Stimulated activated CD8-positive, alpha-beta memory T cell treated with anti-CD3 and anti-CD28 coated beads, Interleukin-12 subunit alpha, Interleukin-12 subunit beta, amount 100 ng/mL, for 1 hour (primary cell): ENCODE measurements around the gene CSNK1G3.

Source experiments
- DNase-seq: peaks from one replicate; pipeline ENCODE4 v3.0.0-alpha.2; 2020; ENCODE audit warnings: low read depth

The CSNK1G3 gene

GRCh38 chr5:123514615-123515355 is 2.8 kb downstream of the CSNK1G3 start:
- no peak for DNase-seq

- DNase-seq, result no peak
Observed at GRCh38 chr5:123515904-123516303, 3.9 kb downstream of the CSNK1G3 start.

DNA sequence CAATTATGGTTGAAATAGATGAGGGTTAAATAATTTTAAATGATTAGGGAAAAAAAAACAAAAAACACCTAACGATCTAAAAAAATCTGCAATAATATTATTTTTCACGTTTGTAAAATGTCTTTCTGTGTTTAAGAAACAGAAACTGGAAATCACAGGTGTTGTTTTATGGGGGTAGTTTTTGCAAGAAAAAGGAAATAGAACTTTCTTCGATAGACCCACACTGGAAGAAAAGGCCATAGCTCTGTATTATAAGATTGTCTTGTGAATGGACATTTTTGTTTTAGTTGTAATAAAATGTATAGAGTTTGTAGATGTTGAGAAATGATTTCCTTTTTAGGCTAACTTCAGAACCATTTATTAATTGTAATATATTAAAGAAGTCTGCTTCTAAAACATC is 5.5 kb downstream of the CSNK1G3 start:
- DNase-seq, result no peak

- DNase-seq, result no peak
Observed at GRCh38 chr5:123518111-123518510, 6.1 kb downstream of the CSNK1G3 start.

DNA sequence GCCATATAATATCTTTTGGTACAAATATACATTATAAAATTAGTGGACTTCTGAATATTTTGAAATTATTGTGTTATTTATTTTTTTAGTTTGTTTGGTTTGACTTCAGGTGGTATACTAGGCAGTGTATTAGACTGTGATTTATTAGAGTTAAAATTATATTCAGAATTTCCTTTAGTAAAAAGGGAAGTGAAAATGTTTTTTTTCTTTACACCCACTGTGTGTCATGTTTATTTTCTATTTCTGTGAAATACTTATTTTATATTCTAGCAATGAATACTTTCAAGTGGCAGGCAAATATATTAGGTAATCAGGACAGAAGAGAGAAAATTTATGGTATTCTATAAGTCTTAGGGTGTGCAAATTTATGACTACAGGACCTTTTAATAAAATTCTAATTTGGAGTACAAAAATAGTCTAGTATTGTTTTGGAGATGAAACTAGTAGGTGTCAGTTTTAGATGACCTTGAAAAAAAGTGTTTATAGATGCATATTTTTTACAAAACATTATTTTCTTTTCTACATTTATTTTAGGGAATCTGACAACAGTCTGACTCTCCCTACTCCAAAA is 8.8 kb downstream of the CSNK1G3 start:
- no peak for DNase-seq

- DNase-seq, result no peak
Observed at GRCh38 chr5:123524146-123524545, 12.2 kb downstream of the CSNK1G3 start.

DNA sequence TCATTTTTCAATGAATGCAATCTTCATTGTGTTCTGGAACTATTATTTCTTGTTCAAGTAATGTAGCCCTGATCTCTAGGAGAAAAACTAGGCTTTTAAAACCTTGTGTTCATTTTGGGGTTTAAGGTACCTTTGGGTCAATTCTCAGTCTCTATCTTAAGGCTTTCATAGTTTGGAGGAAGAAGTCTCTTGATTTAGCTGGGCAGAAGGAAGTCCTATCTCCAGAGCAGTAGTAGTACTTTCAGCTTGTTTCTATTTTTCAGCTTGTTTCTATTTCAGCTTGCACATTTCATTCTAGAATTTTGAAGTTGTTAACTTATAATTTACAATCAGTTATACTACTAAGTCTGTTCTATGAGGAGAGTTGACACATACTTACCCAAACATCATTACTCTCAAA is 15.2 kb downstream of the CSNK1G3 start:
- DNase-seq, result no peak

DNA sequence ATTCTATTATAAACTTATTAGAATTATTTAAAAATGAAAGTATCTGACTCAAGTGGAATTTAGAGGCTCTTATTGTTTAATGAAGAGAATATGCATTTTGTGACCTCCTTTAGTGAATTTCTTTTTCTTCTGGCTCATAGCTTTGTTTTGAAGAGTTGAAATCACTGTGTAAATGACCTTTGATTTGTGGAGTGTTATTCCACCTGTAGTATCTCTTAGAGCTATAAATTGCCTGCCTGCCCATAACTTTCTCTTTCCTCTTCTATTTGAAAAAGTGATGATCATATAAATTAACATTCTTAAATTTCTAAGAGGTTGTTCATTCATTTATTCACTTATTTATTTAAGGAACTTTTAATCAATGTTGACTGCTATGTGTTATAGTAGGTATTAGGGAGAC is 16.1 kb downstream of the CSNK1G3 start:
- no peak for DNase-seq

DNA sequence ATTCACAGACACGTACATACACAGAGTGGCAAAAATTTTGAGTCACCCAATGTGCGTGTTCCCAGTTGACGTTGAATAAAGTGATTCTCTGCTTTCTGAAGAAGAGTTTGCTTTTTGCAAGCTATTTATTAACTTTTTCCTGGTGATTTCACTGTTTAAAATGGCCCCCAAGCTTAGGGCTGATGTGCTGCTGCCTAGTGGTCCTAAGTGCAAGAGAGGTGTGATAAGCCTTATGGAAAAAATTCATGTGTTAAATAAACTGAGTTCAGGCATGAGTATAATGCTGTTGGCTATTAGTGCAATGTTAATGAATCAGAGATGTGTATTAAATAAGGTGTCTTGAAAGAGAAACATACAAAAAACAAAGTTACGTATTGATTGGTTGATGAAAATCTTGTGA is 16.9 kb downstream of the CSNK1G3 start:
- DNase-seq, result no peak

- no peak for DNase-seq
Observed at GRCh38 chr5:123530728-123531127, 18.8 kb downstream of the CSNK1G3 start.

DNA sequence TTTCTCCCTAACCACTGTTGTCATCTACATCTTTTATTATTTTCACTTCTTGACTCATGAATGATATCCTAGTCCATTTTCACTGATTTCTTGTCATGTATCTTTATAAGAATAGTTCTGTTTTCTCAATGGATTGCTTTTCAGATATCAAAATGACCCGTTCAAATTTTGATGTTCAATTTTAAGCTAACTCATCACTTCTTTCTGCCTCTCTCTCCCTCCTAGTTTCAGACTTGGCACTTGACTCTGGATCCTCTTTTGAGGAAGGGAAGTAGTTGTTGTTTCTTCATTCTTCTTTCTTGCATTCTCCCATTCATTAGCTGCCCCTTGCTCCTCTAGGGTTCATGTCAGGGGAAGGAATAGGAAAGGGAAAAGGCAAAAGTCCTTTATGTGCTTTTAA is 23.7 kb downstream of the CSNK1G3 start:
- no peak for DNase-seq

DNA sequence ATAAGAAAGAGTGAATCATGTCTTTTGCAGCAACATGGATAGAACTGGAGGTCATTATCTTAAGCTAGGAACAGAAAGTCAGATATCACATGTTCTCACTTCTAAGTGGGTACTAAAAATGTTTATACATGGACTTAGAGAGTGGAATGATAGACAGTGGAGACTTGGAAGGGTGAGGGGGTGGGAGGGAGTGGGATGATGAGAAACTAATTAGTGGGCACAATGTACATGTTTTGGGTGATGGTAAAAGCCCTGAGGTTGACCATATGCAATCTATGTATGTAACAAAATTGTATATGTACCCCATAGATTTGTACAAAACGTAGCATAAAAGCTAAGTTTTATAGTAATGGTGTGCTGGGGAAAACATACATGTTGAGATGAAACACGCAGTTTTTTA is 25.3 kb downstream of the CSNK1G3 start:
- no peak for DNase-seq

DNA sequence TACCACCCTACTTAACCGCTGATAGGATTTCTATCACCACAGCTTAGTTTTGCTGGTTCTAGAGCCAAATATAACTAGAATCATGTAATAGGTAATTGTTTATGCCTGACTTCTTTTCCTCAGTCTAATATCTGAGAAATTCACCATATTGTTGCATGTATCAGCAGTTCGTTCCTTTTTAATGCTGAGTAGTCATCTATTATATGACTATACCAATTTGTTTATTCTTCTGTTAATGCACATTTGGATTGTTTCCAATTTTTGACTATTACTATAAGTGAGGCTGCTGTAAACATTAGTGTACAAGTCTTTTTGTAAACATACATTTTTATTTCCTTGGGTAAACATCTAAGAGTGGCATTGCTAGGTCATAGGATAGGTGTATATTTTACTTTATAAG is 25.9 kb downstream of the CSNK1G3 start:
- no peak for DNase-seq

GRCh38 chr5:123538670-123539459 is 26.9 kb downstream of the CSNK1G3 start:
- no peak for DNase-seq

GRCh38 chr5:123540534-123540933 is 28.6 kb downstream of the CSNK1G3 start:
- no peak for DNase-seq

DNA sequence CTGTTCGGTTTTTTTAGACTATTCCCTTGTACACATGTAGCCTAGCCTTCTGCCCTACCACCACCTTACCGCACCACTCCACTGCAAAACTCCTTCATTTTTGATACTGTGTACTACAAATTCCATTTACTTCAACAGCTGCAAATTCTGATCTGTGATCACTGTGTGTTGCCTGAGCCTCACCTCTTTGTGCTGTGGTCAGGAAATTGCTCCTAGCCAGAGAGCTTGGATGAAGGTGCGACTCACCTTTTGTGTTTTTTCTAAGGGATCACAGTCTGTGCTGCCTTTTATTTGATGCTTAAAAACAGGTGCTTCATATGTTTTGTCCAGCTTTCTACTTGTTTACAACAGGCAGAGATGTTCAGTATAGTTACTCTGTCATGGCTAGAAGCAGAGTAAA is 31.5 kb downstream of the CSNK1G3 start:
- DNase-seq, result no peak

- no peak for DNase-seq
Observed at GRCh38 chr5:123545506-123545905, 33.5 kb downstream of the CSNK1G3 start.

- no peak for DNase-seq
Observed at GRCh38 chr5:123546657-123547056, 34.7 kb downstream of the CSNK1G3 start.

GRCh38 chr5:123549256-123549904 is 37.4 kb downstream of the CSNK1G3 start:
- peak; percentile 36 for DNase-seq

- DNase-seq, result no peak
Observed at GRCh38 chr5:123554601-123555000, 42.6 kb downstream of the CSNK1G3 start.

- no peak for DNase-seq
Observed at GRCh38 chr5:123557907-123558306, 45.9 kb downstream of the CSNK1G3 start.

- DNase-seq, result no peak
Observed at GRCh38 chr5:123558762-123559433, 46.9 kb downstream of the CSNK1G3 start.
